ENCODE data around the gene HERC5.
"Not testable (repeated sequence)": the region's sequence is repeated elsewhere in the genome, so short reads cannot be mapped to it uniquely, and the experiment has no call there.

The HERC5 gene

GRCh38 chr4:88524171-88524570 is 67.3 kb downstream of the HERC5 start:
- peaks cover 15% of the 10 kb centered on the region for H3K36me3 ChIP-seq (ENCODE audit: insufficient read depth, low read length)
- H3K4me2 ChIP-seq (ENCODE audit: low read length) = peak overlapping the region; percentile 92
- H3K9me3 ChIP-seq (replicated peaks; ENCODE audit: low read length) = no peaks in the 10 kb centered on the region
- no peaks in the 10 kb centered on the region for H3K27me3 ChIP-seq (ENCODE audit: control insufficient read depth, insufficient read depth, low read length)
- peaks cover 23% of the 10 kb centered on the region for H3K4me1 ChIP-seq (ENCODE audit: control insufficient read depth, insufficient read depth, low read length)
- peak overlapping the region; percentile 92 for H3K4me3 ChIP-seq (ENCODE audit: low read length)
- peak overlapping the region; percentile 97 for H3K9ac ChIP-seq (ENCODE audit: low read depth, low read length)

GRCh38 chr4:88526221-88526815 is 69.4 kb downstream of the HERC5 start:
- Histone ChIP-seq H3K4me3 (ENCODE audit: low read length) (no peak overlapping the region), H3K27me3 (ENCODE audit: control insufficient read depth, insufficient read depth, low read length) (no peaks in the 10 kb centered on the region), H3K4me1 (ENCODE audit: control insufficient read depth, insufficient read depth, low read length) (peaks cover 20% of the 10 kb centered on the region), H3K4me2 (ENCODE audit: low read length) (peak overlapping the region; percentile 19), H3K9me3 (replicated peaks; ENCODE audit: low read length) (no peaks in the 10 kb centered on the region), H3K9ac (ENCODE audit: low read depth, low read length) (no peak overlapping the region), H3K36me3 (ENCODE audit: insufficient read depth, low read length) (peaks cover 3% of the 10 kb centered on the region)

GRCh38 chr4:88527787-88528186 is 70.9 kb downstream of the HERC5 start:
- no peaks in the 10 kb centered on the region for H3K36me3 ChIP-seq (ENCODE audit: insufficient read depth, low read length)
- H3K9ac ChIP-seq (ENCODE audit: low read depth, low read length) = peak overlapping the region; percentile 3
- no peaks in the 10 kb centered on the region for H3K27me3 ChIP-seq (ENCODE audit: control insufficient read depth, insufficient read depth, low read length)
- H3K4me2 ChIP-seq (ENCODE audit: low read length) = no peak overlapping the region
- H3K9me3 ChIP-seq (replicated peaks; ENCODE audit: low read length) = no peaks in the 10 kb centered on the region
- peaks cover 18% of the 10 kb centered on the region for H3K4me1 ChIP-seq (ENCODE audit: control insufficient read depth, insufficient read depth, low read length)
- H3K4me3 ChIP-seq (ENCODE audit: low read length) = no peak overlapping the region

GRCh38 chr4:88528861-88529260 is 71.9 kb downstream of the HERC5 start:
- Histone ChIP-seq H3K9ac (ENCODE audit: low read depth, low read length) (no peak overlapping the region), H3K27me3 (ENCODE audit: control insufficient read depth, insufficient read depth, low read length) (no peaks in the 10 kb centered on the region), H3K4me2 (ENCODE audit: low read length) (no peak overlapping the region), H3K9me3 (replicated peaks; ENCODE audit: low read length) (no peaks in the 10 kb centered on the region), H3K36me3 (ENCODE audit: insufficient read depth, low read length) (no peaks in the 10 kb centered on the region), H3K4me1 (ENCODE audit: control insufficient read depth, insufficient read depth, low read length) (peaks cover 29% of the 10 kb centered on the region), H3K4me3 (ENCODE audit: low read length) (no peak overlapping the region)

- Histone ChIP-seq H3K9ac (ENCODE audit: low read depth, low read length) (peak overlapping the region; percentile 17), H3K4me3 (ENCODE audit: low read length) (peak overlapping the region; percentile 43), H3K36me3 (ENCODE audit: insufficient read depth, low read length) (no peaks in the 10 kb centered on the region), H3K27me3 (ENCODE audit: control insufficient read depth, insufficient read depth, low read length) (no peaks in the 10 kb centered on the region), H3K9me3 (replicated peaks; ENCODE audit: low read length) (no peaks in the 10 kb centered on the region), H3K4me1 (ENCODE audit: control insufficient read depth, insufficient read depth, low read length) (peaks cover 36% of the 10 kb centered on the region), H3K4me2 (ENCODE audit: low read length) (peak overlapping the region; percentile 79)
Measured at GRCh38 chr4:88531549-88531948, 74.6 kb downstream of the HERC5 start.

- Histone ChIP-seq H3K4me2 (ENCODE audit: low read length) (peak overlapping the region; percentile 79), H3K9me3 (replicated peaks; ENCODE audit: low read length) (no peaks in the 10 kb centered on the region), H3K36me3 (ENCODE audit: insufficient read depth, low read length) (no peaks in the 10 kb centered on the region), H3K4me3 (ENCODE audit: low read length) (peak overlapping the region; percentile 52), H3K9ac (ENCODE audit: low read depth, low read length) (peak overlapping the region; percentile 84), H3K4me1 (ENCODE audit: control insufficient read depth, insufficient read depth, low read length) (peaks cover 36% of the 10 kb centered on the region), H3K27me3 (ENCODE audit: control insufficient read depth, insufficient read depth, low read length) (no peaks in the 10 kb centered on the region)
Measured at GRCh38 chr4:88533088-88533790, 76.3 kb downstream of the HERC5 start.

GRCh38 chr4:88533937-88534750 is 77.2 kb downstream of the HERC5 start:
- Histone ChIP-seq H3K4me3 (ENCODE audit: low read length) (peak overlapping the region; percentile 52), H3K9me3 (replicated peaks; ENCODE audit: low read length) (no peaks in the 10 kb centered on the region), H3K4me1 (ENCODE audit: control insufficient read depth, insufficient read depth, low read length) (peaks cover 36% of the 10 kb centered on the region), H3K36me3 (ENCODE audit: insufficient read depth, low read length) (no peaks in the 10 kb centered on the region), H3K27me3 (ENCODE audit: control insufficient read depth, insufficient read depth, low read length) (no peaks in the 10 kb centered on the region), H3K9ac (ENCODE audit: low read depth, low read length) (peak overlapping the region; percentile 84), H3K4me2 (ENCODE audit: low read length) (peak overlapping the region; percentile 79)

- Histone ChIP-seq H3K4me2 (ENCODE audit: low read length) (peak overlapping the region; percentile 79), H3K9ac (ENCODE audit: low read depth, low read length) (peak overlapping the region; percentile 84), H3K9me3 (replicated peaks; ENCODE audit: low read length) (no peaks in the 10 kb centered on the region), H3K4me1 (ENCODE audit: control insufficient read depth, insufficient read depth, low read length) (peaks cover 36% of the 10 kb centered on the region), H3K27me3 (ENCODE audit: control insufficient read depth, insufficient read depth, low read length) (no peaks in the 10 kb centered on the region), H3K36me3 (ENCODE audit: insufficient read depth, low read length) (no peaks in the 10 kb centered on the region), H3K4me3 (ENCODE audit: low read length) (no peak overlapping the region)
Measured at GRCh38 chr4:88535090-88535755, 78.3 kb downstream of the HERC5 start.

GRCh38 chr4:88537709-88538108 is 80.8 kb downstream of the HERC5 start:
- H3K9me3 ChIP-seq (replicated peaks; ENCODE audit: low read length) = no peaks in the 10 kb centered on the region
- H3K4me2 ChIP-seq (ENCODE audit: low read length) = no peak overlapping the region
- no peak overlapping the region for H3K9ac ChIP-seq (ENCODE audit: low read depth, low read length)
- H3K27me3 ChIP-seq (ENCODE audit: control insufficient read depth, insufficient read depth, low read length) = no peaks in the 10 kb centered on the region
- H3K36me3 ChIP-seq (ENCODE audit: insufficient read depth, low read length) = no peaks in the 10 kb centered on the region
- no peak overlapping the region for H3K4me3 ChIP-seq (ENCODE audit: low read length)
- H3K4me1 ChIP-seq (ENCODE audit: control insufficient read depth, insufficient read depth, low read length) = peaks cover 28% of the 10 kb centered on the region

GRCh38 chr4:88539322-88540068 is 82.6 kb downstream of the HERC5 start:
- not testable (repeated sequence) for H3K9ac ChIP-seq (ENCODE audit: low read depth, low read length); H3K4me2 ChIP-seq (ENCODE audit: low read length); H3K9me3 ChIP-seq (replicated peaks; ENCODE audit: low read length); H3K4me3 ChIP-seq (ENCODE audit: low read length); H3K27me3 ChIP-seq (ENCODE audit: control insufficient read depth, insufficient read depth, low read length); H3K36me3 ChIP-seq (ENCODE audit: insufficient read depth, low read length)
- H3K4me1 ChIP-seq (ENCODE audit: control insufficient read depth, insufficient read depth, low read length) = peaks cover 11% of the 10 kb centered on the region

- no peak overlapping the region for H3K4me2 ChIP-seq (ENCODE audit: low read length)
- H3K27me3 ChIP-seq (ENCODE audit: control insufficient read depth, insufficient read depth, low read length) = no peaks in the 10 kb centered on the region
- H3K9ac ChIP-seq (ENCODE audit: low read depth, low read length) = no peak overlapping the region
- no peaks in the 10 kb centered on the region for H3K4me1 ChIP-seq (ENCODE audit: control insufficient read depth, insufficient read depth, low read length)
- no peaks in the 10 kb centered on the region for H3K36me3 ChIP-seq (ENCODE audit: insufficient read depth, low read length)
- H3K9me3 ChIP-seq (replicated peaks; ENCODE audit: low read length) = no peaks in the 10 kb centered on the region
- no peak overlapping the region for H3K4me3 ChIP-seq (ENCODE audit: low read length)
Measured at GRCh38 chr4:88549815-88550214, 92.9 kb downstream of the HERC5 start.

Data from skeletal muscle satellite cell (primary cell).